A673 (cell line): ENCODE data around the gene TRAF3IP1. TPM values are rescaled to one million over a fixed set of nuclear protein-coding genes. Genes with fewer than 3 reads are reported as not detected.

Experiments
- BruUV-seq: library from RNA; stranded (reverse); fragments of 400-500 nt; replicated peaks from 2 replicates; lab custom pipeline; 2021; lab: Mats Ljungman, UMichigan
- CTCF ChIA-PET: fragments of 300-600 bp; sonication (Branson Sonifier 250); formaldehyde crosslinking; loops from one replicate; lab custom pipeline; 2022; ENCODE audit warnings: antibody characterized with exemption; lab: Charles Lee
- POLR2A ChIA-PET: fragments of 300-600 bp; sonication (Branson Sonifier 250); formaldehyde crosslinking; loops from one replicate; lab custom pipeline; 2022; ENCODE audit warnings: antibody characterized with exemption; ENCODE audit not compliant: low non-redundant PET; lab: Charles Lee
- DNase-seq: peaks from one replicate; pipeline ENCODE4 v3.0.0-alpha.2; 2015; ENCODE audit warnings: low spot score
- H3K27ac ChIP-seq: fragments of 200-600 bp; sonication (generic); 2 replicates; pipeline ENCODE4 v1.5.1; 2016; ENCODE audit warnings: mixed run types, low read depth, mild to moderate bottlenecking, mixed read lengths, antibody characterized with exemption, low read length; ENCODE audit not compliant: poor library complexity, severe bottlenecking
- H3K27me3 ChIP-seq: fragments of 200-600 bp; sonication (generic); replicated peaks from 2 replicates; pipeline ENCODE4 v1.6.1; 2017; ENCODE audit warnings: mixed run types, low read depth, mild to moderate bottlenecking, mixed read lengths, antibody characterized with exemption, low read length; ENCODE audit not compliant: insufficient read depth, poor library complexity
- H3K36me3 ChIP-seq: fragments of 200-600 bp; sonication (generic); 2 replicates; pipeline ENCODE4 v1.6.1; 2016; ENCODE audit warnings: mixed run types, mild to moderate bottlenecking, mixed read lengths, antibody characterized with exemption, low read length; ENCODE audit not compliant: insufficient read depth, poor library complexity, severe bottlenecking
- H3K4me1 ChIP-seq: fragments of 200-600 bp; sonication (generic); 2 replicates; pipeline ENCODE4 v1.6.1; 2017; ENCODE audit warnings: mixed run types, mild to moderate bottlenecking, mixed read lengths, antibody characterized with exemption, low read length; ENCODE audit not compliant: insufficient read depth, poor library complexity, severe bottlenecking
- H3K4me3 ChIP-seq: fragments of 200-600 bp; sonication (generic); 2 replicates; pipeline ENCODE4 v1.5.1; 2016; ENCODE audit warnings: low read depth, mixed run types, mild to moderate bottlenecking, mixed read lengths, low read length; ENCODE audit not compliant: poor library complexity, severe bottlenecking
- H3K9me3 ChIP-seq: fragments of 200-600 bp; sonication (generic); 2 replicates; pipeline ENCODE4 v1.6.1; 2016; ENCODE audit warnings: mixed run types, low read depth, mild to moderate bottlenecking, mixed read lengths, antibody characterized with exemption, low read length; ENCODE audit not compliant: poor library complexity, severe bottlenecking
- EZH2 ChIP-seq: fragments of 200-600 bp; sonication (generic); IDR thresholded peaks from 2 replicates; pipeline ENCODE4 v1.6.1; 2017; ENCODE audit warnings: borderline replicate concordance, low read depth, mild to moderate bottlenecking, mixed read lengths, antibody characterized with exemption, low read length; ENCODE audit not compliant: poor library complexity, severe bottlenecking
- intact Hi-C: fragments of 100-400 bp; cut with micrococcal nuclease; formaldehyde crosslinking; loops from one replicate; pipeline ENCODE4 v1.10.0; 2022; ENCODE audit not compliant: unreplicated experiment
- total RNA-seq: library from RNA; stranded (reverse); gene quantifications from 2 replicates; pipeline ENCODE4 v1.2.3, GENCODE V29; 2021
- TF ChIP-seq, protein P1 (sequence below): fragments of 300-800, 200-600 bp; sonication (generic); conservative IDR thresholded peaks from 2 replicates; pipeline ENCODE4 v1.5.1; 2017; ENCODE audit warnings: low read depth, mild to moderate bottlenecking, antibody characterized with exemption, low read length, moderate library complexity, mixed read lengths

TRAF3IP1 gene
- total RNA-seq, 1 experiment from 2014 or later: 23.0 TPM

DNA sequence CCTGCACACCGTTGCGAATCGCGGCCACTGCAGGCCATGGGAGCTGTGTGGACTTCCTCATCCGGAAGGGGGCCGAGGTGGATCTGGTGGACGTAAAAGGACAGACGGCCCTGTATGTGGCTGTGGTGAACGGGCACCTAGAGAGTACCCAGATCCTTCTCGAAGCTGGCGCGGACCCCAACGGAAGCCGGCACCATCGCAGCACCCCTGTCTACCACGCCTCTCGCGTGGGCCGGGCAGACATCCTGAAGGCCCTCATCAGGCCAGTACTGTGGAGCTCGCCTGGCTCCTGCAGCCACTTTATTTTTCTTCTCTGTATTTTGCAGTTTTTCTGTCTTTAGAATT, 115.4 kb downstream of the TRAF3IP1 start:
- TF ChIP-seq EZH2: no peak
- TF ChIP-seq, protein P1, sequence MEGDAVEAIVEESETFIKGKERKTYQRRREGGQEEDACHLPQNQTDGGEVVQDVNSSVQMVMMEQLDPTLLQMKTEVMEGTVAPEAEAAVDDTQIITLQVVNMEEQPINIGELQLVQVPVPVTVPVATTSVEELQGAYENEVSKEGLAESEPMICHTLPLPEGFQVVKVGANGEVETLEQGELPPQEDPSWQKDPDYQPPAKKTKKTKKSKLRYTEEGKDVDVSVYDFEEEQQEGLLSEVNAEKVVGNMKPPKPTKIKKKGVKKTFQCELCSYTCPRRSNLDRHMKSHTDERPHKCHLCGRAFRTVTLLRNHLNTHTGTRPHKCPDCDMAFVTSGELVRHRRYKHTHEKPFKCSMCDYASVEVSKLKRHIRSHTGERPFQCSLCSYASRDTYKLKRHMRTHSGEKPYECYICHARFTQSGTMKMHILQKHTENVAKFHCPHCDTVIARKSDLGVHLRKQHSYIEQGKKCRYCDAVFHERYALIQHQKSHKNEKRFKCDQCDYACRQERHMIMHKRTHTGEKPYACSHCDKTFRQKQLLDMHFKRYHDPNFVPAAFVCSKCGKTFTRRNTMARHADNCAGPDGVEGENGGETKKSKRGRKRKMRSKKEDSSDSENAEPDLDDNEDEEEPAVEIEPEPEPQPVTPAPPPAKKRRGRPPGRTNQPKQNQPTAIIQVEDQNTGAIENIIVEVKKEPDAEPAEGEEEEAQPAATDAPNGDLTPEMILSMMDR: no peak
- POLR2A ChIA-PET: no interaction called here
- no TSS peak for BruUV-seq
- Histone ChIP-seq H3K4me1 (no peaks in the 10 kb centered on the region), H3K4me3 (no peak overlapping the region), H3K27ac (no peak overlapping the region), H3K9me3 (no peaks in the 10 kb centered on the region), H3K27me3 (no peaks in the 10 kb centered on the region), H3K36me3 (peaks cover 48% of the 10 kb centered on the region)
- intact Hi-C loops: no loop called here
- no peak for DNase-seq
- CTCF ChIA-PET: no interaction called here

DNA sequence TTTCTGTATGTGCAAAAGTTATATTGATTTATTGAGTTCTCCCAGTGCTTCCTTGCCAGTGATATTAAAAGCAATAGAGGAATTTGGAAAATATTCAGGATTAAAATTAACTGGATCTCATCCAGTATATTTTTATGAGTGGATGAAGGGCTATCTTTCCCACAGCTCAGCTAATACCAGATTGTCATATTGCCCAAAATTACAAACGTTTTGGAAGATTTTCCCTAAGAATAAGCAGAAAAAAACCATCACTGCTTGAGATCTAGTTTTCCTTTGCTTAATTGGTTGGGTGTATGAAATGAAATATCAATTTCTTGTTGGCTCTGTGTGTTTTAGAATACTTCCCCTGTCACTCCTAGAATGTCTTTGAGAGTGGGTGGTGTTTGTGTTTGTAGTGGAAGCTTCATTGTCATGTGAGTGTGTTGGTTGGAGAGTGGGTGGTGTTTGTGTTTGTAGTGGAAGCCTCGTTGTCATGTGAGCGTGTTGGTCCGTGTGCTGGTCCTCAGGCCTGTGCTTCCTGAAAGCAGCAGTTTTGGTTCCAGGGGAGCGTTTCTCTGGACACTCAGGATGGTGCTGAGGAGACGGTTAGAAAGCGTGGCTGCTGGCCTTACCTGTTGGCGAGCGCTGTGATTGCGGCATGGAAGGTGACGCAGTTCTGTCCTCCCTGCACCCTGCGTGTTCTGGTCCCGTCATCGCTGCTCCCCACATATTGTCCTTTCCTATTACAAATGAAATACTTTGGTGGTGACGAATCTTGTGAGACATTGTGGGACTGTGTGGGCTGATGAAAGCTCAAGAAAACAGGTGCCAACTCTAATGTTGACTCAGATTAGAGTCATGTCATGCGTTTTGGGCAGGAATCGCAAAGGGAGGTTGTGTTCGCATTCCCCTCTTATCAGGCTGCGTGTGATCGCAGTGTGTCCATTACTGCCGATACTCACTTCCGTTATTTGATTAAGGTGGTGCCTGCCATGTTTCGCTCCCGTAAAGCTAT, 118.8 kb downstream of the TRAF3IP1 start:
- H3K4me3 ChIP-seq: no peak overlapping the region
- BruUV-seq: no TSS peak
- DNase-seq: no peak
- ChIA-PET POLR2A (no interaction called here), CTCF (no interaction called here)
- H3K27me3 ChIP-seq: no peaks in the 10 kb centered on the region
- H3K36me3 ChIP-seq: peaks cover 41% of the 10 kb centered on the region
- TF ChIP-seq EZH2: no peak
- TF ChIP-seq, protein P1: no peak
- H3K4me1 ChIP-seq: no peaks in the 10 kb centered on the region
- H3K9me3 ChIP-seq: no peaks in the 10 kb centered on the region
- intact Hi-C loops: no loop called here
- no peak overlapping the region for H3K27ac ChIP-seq

GRCh38 chr2:238439917-238440316, 119.6 kb downstream of the TRAF3IP1 start:
- no peak overlapping the region for H3K4me3 ChIP-seq
- no peak for DNase-seq
- peaks cover 41% of the 10 kb centered on the region for H3K36me3 ChIP-seq
- CTCF ChIA-PET: no interaction called here
- no peaks in the 10 kb centered on the region for H3K4me1 ChIP-seq
- BruUV-seq: no TSS peak
- no peaks in the 10 kb centered on the region for H3K27me3 ChIP-seq
- intact Hi-C loops: no loop called here
- no peak overlapping the region for H3K27ac ChIP-seq
- TF ChIP-seq, protein P1: no peak
- no peak for TF ChIP-seq EZH2
- H3K9me3 ChIP-seq: no peaks in the 10 kb centered on the region
- POLR2A ChIA-PET: no interaction called here
